CD14-positive monocyte (primary cell): ENCODE measurements around the gene CHRM2. TPM values are rescaled to one million over a fixed set of nuclear protein-coding genes. Genes with fewer than 3 reads are reported as not detected.

Experiments used
- DNase-seq, 3 donors: peaks; one replicate each; pipeline ENCODE4 v3.0.0-alpha.2; 2011 to 2022
- H2AFZ ChIP-seq: 2 replicates; pipeline ENCODE4 v1.6.0; 2012; ENCODE audit warnings: mild to moderate bottlenecking, low read depth, low read length, inconsistent platforms; ENCODE audit not compliant: insufficient read depth, poor library complexity, severe bottlenecking
- H3K27ac ChIP-seq, 2 donors: 1 replicate in 1 of 2; 2 replicates in 1 of 2; pipeline ENCODE4 v1.5.1; 2012 to 2013; ENCODE audit warnings: low read length in 2 of 2, control low read depth in 1 of 2, inconsistent platforms in 1 of 2, low read depth in 1 of 2, mild to moderate bottlenecking in 1 of 2
- H3K27me3 ChIP-seq, 2 donors: one replicate each; pipeline versions ENCODE4 v1.6.0 to v1.6.1; 2011 to 2013; ENCODE audit warnings: low read length in 2 of 2; ENCODE audit not compliant: control insufficient read depth in 2 of 2, insufficient read depth in 2 of 2
- H3K36me3 ChIP-seq, 2 donors: replicated peaks in 1 of 2; 1 replicate in 1 of 2; 2 replicates in 1 of 2; pipeline versions ENCODE4 v1.5.1 to v1.6.1; 2012 to 2013; ENCODE audit warnings: low read length in 2 of 2, control low read depth in 1 of 2, inconsistent platforms in 1 of 2, mild to moderate bottlenecking in 1 of 2; ENCODE audit not compliant: insufficient read depth in 2 of 2, control insufficient read depth in 1 of 2
- H3K4me1 ChIP-seq, 2 donors: 1 replicate in 1 of 2; 2 replicates in 1 of 2; pipeline versions ENCODE4 v1.5.1 to v1.6.1; 2012 to 2013; ENCODE audit warnings: low read length in 2 of 2, control low read depth in 1 of 2, inconsistent platforms in 1 of 2, mild to moderate bottlenecking in 1 of 2, moderate library complexity in 1 of 2; ENCODE audit not compliant: insufficient read depth in 2 of 2, control insufficient read depth in 1 of 2
- H3K4me2 ChIP-seq: replicated peaks from 2 replicates; pipeline ENCODE3; 2012; ENCODE audit warnings: low read length, moderate library complexity, mild to moderate bottlenecking; ENCODE audit not compliant: poor library complexity, severe bottlenecking; ENCODE audit errors: extremely low read depth
- H3K4me3 ChIP-seq, 3 experiments: fragments of 200-600 bp in 1 of 3; sonication (generic) in 1 of 3; replicated peaks in 1 of 3; 1 replicate in 2 of 3; 2 replicates in 1 of 3; pipeline ENCODE4 v1.5.1; 2011 to 2013; ENCODE audit warnings: low read length in 3 of 3, mild to moderate bottlenecking in 3 of 3, control low read depth in 2 of 3, low read depth in 2 of 3, inconsistent platforms in 1 of 3, moderate library complexity in 1 of 3
- H3K79me2 ChIP-seq: 2 replicates; pipeline ENCODE4 v1.6.0; 2012; ENCODE audit warnings: mild to moderate bottlenecking, control low read depth, inconsistent platforms, low read length, moderate library complexity; ENCODE audit not compliant: insufficient read depth
- H3K9ac ChIP-seq: 2 replicates; pipeline ENCODE4 v1.6.0; 2017; ENCODE audit warnings: low read length, mild to moderate bottlenecking; ENCODE audit not compliant: insufficient read depth, poor library complexity, severe bottlenecking
- H3K9me3 ChIP-seq, 2 donors: replicated peaks in 1 of 2; 1 replicate in 1 of 2; 2 replicates in 1 of 2; pipeline versions ENCODE4 v1.5.1 to v1.6.1; 2012 to 2013; ENCODE audit warnings: low read length in 2 of 2, control low read depth in 1 of 2; ENCODE audit not compliant: control insufficient read depth in 1 of 2, insufficient read depth in 1 of 2
- H4K20me1 ChIP-seq: 2 replicates; pipeline ENCODE4 v1.6.0; 2012; ENCODE audit warnings: mild to moderate bottlenecking, low read length, control low read depth, moderate library complexity; ENCODE audit not compliant: insufficient read depth
- H3K27ac Mint-ChIP-seq, 7 donors: one replicate each; pipeline ENCODE4 v1.8.0; 2020; ENCODE audit warnings: mild to moderate bottlenecking in 7 of 7, mixed read lengths in 7 of 7, moderate library complexity in 6 of 7, inconsistent platforms in 2 of 7
- H3K27me3 Mint-ChIP-seq, 3 donors: one replicate each; pipeline ENCODE4 v1.8.0; 2021 to 2022; ENCODE audit warnings: low read depth in 3 of 3, mild to moderate bottlenecking in 3 of 3, mixed read lengths in 3 of 3, moderate library complexity in 3 of 3, inconsistent platforms in 1 of 3
- H3K36me3 Mint-ChIP-seq, 2 donors: one replicate each; pipeline ENCODE4 v1.8.0; 2020; ENCODE audit warnings: mixed read lengths in 2 of 2, inconsistent platforms in 1 of 2, mild to moderate bottlenecking in 1 of 2
- H3K4me1 Mint-ChIP-seq: one replicate; pipeline ENCODE4 v1.8.0; 2020; ENCODE audit warnings: mild to moderate bottlenecking, mixed read lengths
- H3K4me3 Mint-ChIP-seq, 2 donors: one replicate each; pipeline ENCODE4 v1.8.0; 2020; ENCODE audit warnings: mild to moderate bottlenecking in 2 of 2, mixed read lengths in 2 of 2, moderate library complexity in 1 of 2
- H3K9me3 Mint-ChIP-seq, 7 donors: one replicate each; pipeline ENCODE4 v1.8.0; 2020 to 2022; ENCODE audit warnings: mixed read lengths in 7 of 7, mild to moderate bottlenecking in 6 of 7, moderate library complexity in 6 of 7, inconsistent platforms in 2 of 7
- CTCF ChIP-seq: fragments of 200-600 bp; IDR thresholded peaks from one replicate; pipeline ENCODE4 v1.8.0; 2022; ENCODE audit warnings: antibody characterized with exemption, mild to moderate bottlenecking
- WGBS: methylation state at CpG from one replicate; pipeline ENCODE4 v1.1.5; 2013; ENCODE audit warnings: missing lambda C conversion rate; ENCODE audit not compliant: insufficient coverage; 5-methylcytosine and 5-hydroxymethylcytosine counted together
- intact Hi-C, 2 donors: fragments of 100-400 bp; cut with micrococcal nuclease; formaldehyde crosslinking; loops; one replicate each; pipeline versions ENCODE4 v1.15.0 to v1.15.1; 2023
- polyA plus RNA-seq, 3 donors: library from polyadenylated mRNA; depleted of rRNA in 1 of 3; unstranded in 2 of 3; stranded (reverse) in 1 of 3; fragments of 300-500 nt in 2 of 3; fragments of >200 nt in 1 of 3; fragmentation: Illumina TruSeq in 2 of 3; gene quantifications; 1 replicate in 2 of 3; 2 replicates in 1 of 3; pipeline ENCODE4 v1.2.3, GENCODE V29; 2012 to 2021

The CHRM2 gene
- polyA plus RNA-seq, 3 donors, result not detected

DNA sequence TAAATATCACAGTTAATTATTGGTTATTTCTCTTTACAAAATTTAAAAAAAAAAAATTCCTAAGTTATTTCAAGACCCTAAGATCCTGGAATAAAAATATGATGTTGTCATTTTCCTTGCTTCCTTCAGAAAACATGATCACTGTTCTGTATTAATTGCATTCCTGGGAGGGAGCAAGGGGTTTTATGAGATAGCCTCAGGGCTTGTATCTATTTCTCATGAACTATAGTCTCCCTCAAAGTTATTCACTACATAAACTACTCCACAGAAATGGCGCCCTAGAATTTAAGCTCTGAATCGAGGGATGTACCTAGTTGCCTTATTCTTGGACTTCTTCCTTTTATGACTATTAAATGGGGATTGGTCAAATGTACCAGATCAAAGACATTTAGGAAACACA, 170.3 kb downstream of the CHRM2 start:
- no peak overlapping the region for H3K4me3 ChIP-seq
- no peaks in the 10 kb centered on the region for H3K36me3 ChIP-seq
- no peak overlapping the region for H3K9ac ChIP-seq
- intact Hi-C loops, result no loop called here
- no peak for TF ChIP-seq CTCF
- WGBS, result no CpG with 5 or more reads among the region's 2 CpGs
- no peaks in the 10 kb centered on the region for H3K27me3 ChIP-seq
- H3K4me1 ChIP-seq, result no peaks in the 10 kb centered on the region
- H4K20me1 ChIP-seq, result no peaks in the 10 kb centered on the region
- H3K4me3 Mint-ChIP-seq, result no peak overlapping the region
- H3K79me2 ChIP-seq, result no peaks in the 10 kb centered on the region
- no peaks in the 10 kb centered on the region for H3K36me3 Mint-ChIP-seq
- no peaks in the 10 kb centered on the region for H3K4me1 Mint-ChIP-seq
- H3K9me3 Mint-ChIP-seq, result peaks cover 0 to 6% (median 2%) of the 10 kb centered on the region in 7 donors
- no peak overlapping the region for H3K4me2 ChIP-seq
- H3K27me3 Mint-ChIP-seq, result no peaks in the 10 kb centered on the region
- no peak overlapping the region for H3K27ac ChIP-seq
- H2AFZ ChIP-seq, result no peak overlapping the region
- no peak for DNase-seq
- H3K9me3 ChIP-seq, result peaks cover 0 to under 1% of the 10 kb centered on the region in 2 donors
- H3K27ac Mint-ChIP-seq, result no peak overlapping the region

DNA sequence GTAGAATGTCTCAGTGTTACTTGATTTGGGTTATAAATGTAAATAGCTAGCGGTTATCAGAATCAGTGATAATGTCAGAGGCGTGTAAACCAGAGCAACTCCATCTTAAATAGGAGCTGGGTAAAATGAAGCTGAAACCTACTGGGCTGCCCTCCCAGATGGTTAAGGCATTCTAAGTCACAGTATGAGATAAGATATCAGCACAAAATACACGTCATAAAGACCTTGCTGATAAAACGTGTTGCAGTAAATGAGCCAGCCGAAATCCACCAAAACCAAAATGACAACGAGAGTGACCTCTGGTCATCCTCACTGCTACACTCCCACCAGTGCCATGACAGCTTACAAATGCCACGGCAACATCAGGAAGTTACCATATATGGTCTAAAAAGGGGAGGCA, 172.3 kb downstream of the CHRM2 start:
- no peak overlapping the region for H3K27ac Mint-ChIP-seq
- H3K4me1 Mint-ChIP-seq, result no peaks in the 10 kb centered on the region
- no peak for DNase-seq
- no peak overlapping the region for H3K27ac ChIP-seq
- no peaks in the 10 kb centered on the region for H3K9me3 ChIP-seq
- H3K4me3 Mint-ChIP-seq, result no peak overlapping the region
- no peaks in the 10 kb centered on the region for H3K27me3 ChIP-seq
- no peaks in the 10 kb centered on the region for H3K36me3 ChIP-seq
- H3K79me2 ChIP-seq, result no peaks in the 10 kb centered on the region
- no peaks in the 10 kb centered on the region for H3K27me3 Mint-ChIP-seq
- no peak overlapping the region for H2AFZ ChIP-seq
- H4K20me1 ChIP-seq, result no peaks in the 10 kb centered on the region
- 89% methylated on average over 6 of the region's 7 CpGs for WGBS
- H3K4me3 ChIP-seq, result no peak overlapping the region
- H3K9ac ChIP-seq, result no peak overlapping the region
- no peaks in the 10 kb centered on the region for H3K4me1 ChIP-seq
- intact Hi-C loops, result loop anchor here in 1 of 2 donors (10.0 kb wide), 1 partner anchor 56 kb away; no protein-coding TSS in a partner anchor
- no peak overlapping the region for H3K4me2 ChIP-seq
- H3K36me3 Mint-ChIP-seq, result no peaks in the 10 kb centered on the region
- H3K9me3 Mint-ChIP-seq, result peaks cover 0 to 5% (median 2%) of the 10 kb centered on the region in 7 donors
- TF ChIP-seq CTCF, result no peak
